Coronary artery (tissue), 2 donors: Measurements from ENCODE around the gene TRIM33.

Experiments used
- DNase-seq: peaks from one replicate; pipeline ENCODE4 v3.0.0-alpha.2; 2017; ENCODE audit warnings: low spot score
- H3K27ac ChIP-seq, 2 donors: fragments of 200-600 bp; sonication (generic); one replicate each; pipeline ENCODE4 v1.5.1; 2016 to 2019
- H3K4me3 ChIP-seq: fragments of 200-600 bp; sonication (generic); 2 replicates; pipeline ENCODE4 v1.5.1; 2016; ENCODE audit warnings: mild to moderate bottlenecking, moderate library complexity
- TF ChIP-seq, protein P1 (sequence below): fragments of 200-600 bp; sonication (generic); IDR thresholded peaks from one replicate; pipeline ENCODE4 v1.5.1; 2019; ENCODE audit warnings: antibody characterized with exemption

TRIM33 gene

DNA sequence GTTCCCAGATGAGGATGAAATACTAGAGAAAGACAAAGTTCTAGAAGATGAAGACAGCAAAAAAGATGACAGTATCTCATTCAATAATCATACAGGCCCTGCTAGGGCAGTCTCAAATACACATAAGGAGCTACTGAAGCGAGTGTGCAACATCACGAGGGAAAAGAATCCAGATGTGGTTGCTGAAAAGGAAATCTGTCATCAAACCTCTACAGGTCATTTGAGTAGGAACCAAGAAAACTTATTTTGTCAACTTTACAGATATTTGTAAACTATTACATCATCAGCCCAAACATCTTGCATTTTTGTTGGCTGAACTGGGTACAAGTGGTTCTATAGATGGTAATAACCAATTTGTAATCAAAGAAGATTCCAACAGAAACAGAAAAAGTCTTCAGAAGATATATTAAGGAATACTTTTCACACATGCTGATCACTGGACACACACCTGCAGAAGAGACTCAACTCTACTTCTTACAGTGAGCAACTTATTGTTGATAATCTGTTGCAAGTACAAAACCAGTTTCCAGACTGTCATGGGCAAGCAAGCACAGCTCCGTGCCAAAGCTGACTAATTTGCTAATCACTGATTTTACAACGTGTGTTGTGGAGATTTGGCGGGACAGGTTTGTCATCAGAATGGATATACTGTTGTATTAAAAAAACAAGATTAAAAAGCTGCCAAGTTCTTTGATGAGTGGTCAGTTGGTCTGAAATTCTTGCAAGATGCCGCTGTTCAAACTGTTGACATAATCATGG is 42.1 kb downstream of the TRIM33 start:
- TF ChIP-seq, protein P1, sequence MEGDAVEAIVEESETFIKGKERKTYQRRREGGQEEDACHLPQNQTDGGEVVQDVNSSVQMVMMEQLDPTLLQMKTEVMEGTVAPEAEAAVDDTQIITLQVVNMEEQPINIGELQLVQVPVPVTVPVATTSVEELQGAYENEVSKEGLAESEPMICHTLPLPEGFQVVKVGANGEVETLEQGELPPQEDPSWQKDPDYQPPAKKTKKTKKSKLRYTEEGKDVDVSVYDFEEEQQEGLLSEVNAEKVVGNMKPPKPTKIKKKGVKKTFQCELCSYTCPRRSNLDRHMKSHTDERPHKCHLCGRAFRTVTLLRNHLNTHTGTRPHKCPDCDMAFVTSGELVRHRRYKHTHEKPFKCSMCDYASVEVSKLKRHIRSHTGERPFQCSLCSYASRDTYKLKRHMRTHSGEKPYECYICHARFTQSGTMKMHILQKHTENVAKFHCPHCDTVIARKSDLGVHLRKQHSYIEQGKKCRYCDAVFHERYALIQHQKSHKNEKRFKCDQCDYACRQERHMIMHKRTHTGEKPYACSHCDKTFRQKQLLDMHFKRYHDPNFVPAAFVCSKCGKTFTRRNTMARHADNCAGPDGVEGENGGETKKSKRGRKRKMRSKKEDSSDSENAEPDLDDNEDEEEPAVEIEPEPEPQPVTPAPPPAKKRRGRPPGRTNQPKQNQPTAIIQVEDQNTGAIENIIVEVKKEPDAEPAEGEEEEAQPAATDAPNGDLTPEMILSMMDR, result no peak
- Histone ChIP-seq H3K4me3 (no peak overlapping the region), H3K27ac (no peak overlapping the region)
- no peak for DNase-seq

DNA sequence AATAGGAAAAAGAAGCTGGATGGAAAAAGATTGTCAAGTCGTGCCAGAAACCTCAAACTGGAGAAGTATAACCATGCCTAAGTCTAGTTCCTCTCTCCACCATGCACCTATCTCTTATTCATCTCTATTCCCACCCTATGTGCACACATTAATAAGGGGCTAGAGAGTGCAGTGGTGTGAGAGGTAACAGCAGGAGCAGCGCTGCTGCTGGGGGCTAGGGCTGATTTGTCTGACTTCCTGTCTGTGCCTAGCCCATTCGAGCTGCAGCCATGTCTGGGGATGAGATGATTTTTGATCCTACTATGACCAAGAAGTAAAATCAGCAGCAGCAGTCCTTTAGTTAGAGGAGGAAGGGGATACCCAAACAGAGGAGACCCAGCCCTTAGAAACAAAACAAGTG is 43.0 kb downstream of the TRIM33 start:
- Histone ChIP-seq H3K4me3 (no peak overlapping the region), H3K27ac (no peak overlapping the region)
- TF ChIP-seq, protein P1, result no peak
- no peak for DNase-seq

DNA sequence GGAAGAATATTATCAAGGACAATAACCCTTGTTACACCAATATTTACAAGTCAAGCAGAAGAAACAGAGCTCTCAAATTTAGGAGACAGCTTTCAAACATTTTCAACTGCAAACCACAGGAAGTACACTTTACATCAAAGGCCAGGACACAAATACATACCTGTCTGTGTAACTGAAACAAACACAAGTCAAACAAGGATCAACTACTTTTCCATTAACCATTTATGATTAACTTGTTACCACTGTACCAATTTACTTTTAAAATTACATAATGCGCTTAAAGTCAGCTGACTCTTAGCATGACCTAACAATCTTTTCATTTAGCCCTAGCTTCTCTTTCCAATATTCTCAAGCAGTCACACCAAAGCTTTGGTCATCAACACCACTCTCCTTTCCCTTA is 43.5 kb downstream of the TRIM33 start:
- TF ChIP-seq, protein P1, result no peak
- Histone ChIP-seq H3K4me3 (no peak overlapping the region), H3K27ac (no peak overlapping the region)
- no peak for DNase-seq

DNA sequence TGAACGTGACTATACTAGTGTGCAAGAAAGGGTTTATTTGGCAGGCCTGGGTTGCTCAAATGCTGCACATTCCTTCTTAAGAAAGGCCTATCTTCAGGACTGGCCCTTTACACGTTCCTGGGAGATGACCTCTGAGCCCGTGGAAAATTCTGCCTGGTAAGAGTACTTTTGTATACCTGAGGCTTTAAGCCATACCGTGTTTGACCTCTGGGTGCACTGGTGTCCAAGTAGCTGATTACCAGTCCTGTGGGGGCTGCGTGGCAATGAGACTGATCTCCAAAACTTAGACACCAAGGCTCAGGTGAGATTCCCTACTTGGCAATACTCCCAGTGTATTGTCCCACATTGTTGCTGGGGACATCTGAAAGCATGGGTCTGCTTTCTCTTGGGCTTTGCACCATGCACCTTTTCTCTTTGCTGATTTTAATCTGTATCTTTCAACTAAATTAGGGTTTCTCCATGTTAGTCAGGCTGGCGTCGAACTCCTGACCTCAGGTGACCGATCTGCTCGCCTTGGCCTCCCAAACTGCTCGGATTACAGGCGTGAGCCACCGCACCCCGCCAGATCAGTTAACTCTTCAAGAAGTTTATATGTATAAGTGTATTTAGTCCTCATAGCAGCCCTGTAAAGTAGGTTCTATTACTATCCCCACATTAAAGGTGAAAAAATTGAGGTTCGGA is 44.5 kb downstream of the TRIM33 start:
- Histone ChIP-seq H3K27ac (no peak overlapping the region), H3K4me3 (no peak overlapping the region)
- DNase-seq, result no peak
- TF ChIP-seq, protein P1, result no peak

DNA sequence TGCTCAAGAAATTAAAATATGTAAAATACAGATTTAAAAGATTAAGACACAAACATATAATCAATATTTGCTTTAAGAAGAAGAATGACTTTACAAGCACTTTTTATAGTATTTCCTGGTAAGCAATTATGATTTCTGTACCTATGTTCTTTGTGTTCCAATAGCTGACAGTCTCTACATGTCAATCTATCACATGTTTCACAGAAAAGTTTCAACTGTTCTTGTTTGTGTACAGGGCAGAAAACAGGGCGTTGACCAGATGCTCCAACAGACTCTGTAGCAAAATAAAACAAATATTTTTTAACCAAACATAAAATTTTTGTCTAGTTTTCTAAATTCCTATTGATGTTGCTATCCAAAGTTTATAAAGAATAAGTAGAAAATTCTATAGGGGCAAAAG is 48.0 kb downstream of the TRIM33 start:
- Histone ChIP-seq H3K27ac (no peak overlapping the region), H3K4me3 (no peak overlapping the region)
- TF ChIP-seq, protein P1, result no peak
- no peak for DNase-seq

DNA sequence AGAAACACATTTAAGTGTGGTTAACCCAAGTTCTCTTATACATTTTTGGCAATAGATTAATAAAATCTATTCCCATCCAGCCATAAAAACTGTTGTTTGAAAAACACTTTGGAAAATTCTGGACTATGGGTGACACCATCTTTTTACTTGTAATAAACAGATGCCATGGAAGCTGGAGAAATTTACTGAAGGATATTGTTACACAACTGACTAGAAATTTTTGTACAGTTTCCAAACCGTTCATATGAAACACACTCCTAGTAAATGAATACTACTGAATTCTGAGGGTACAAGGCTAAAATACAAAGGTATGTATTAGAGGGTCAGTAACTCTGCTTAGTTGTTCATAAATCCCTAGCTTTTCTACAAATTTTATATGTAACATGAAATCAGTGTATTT is 48.7 kb downstream of the TRIM33 start:
- Histone ChIP-seq H3K27ac (no peak overlapping the region), H3K4me3 (no peak overlapping the region)
- TF ChIP-seq, protein P1, result no peak
- DNase-seq, result no peak
